GM23338 (cell line): Measurements from ENCODE around the gene SLC25A12.

Experiments used
- CTCF ChIP-seq, 2 experiments: fragments of 200-600 bp in 1 of 2; sonication (generic) in 1 of 2; conservative IDR thresholded peaks; 2 replicates each; pipeline versions ENCODE4 v1.5.1 to v1.6.1; 2016 to 2017; ENCODE audit warnings: antibody characterized with exemption in 2 of 2, low read depth in 2 of 2, mild to moderate bottlenecking in 2 of 2, moderate library complexity in 1 of 2
- EZH2phosphoT487 ChIP-seq: fragments of 200-600 bp; sonication (generic); IDR thresholded peaks from one replicate; pipeline ENCODE4 v1.8.1; 2018; ENCODE audit warnings: antibody characterized with exemption; ENCODE audit not compliant: unreplicated experiment
- POLR2AphosphoS5 ChIP-seq: IDR thresholded peaks from 2 replicates; pipeline ENCODE4 v1.6.1; 2016; ENCODE audit warnings: antibody characterized with exemption, low read depth
- STAT1 ChIP-seq: IDR thresholded peaks from one replicate; pipeline ENCODE4 v1.6.1; 2016; ENCODE audit warnings: antibody characterized with exemption; ENCODE audit not compliant: unreplicated experiment

- TF ChIP-seq STAT1: no peak
- no peak for TF ChIP-seq CTCF (conservative IDR thresholded peaks at IDR 0.05; ENCODE audit: low read depth in 2 of 2)
- TF ChIP-seq EZH2phosphoT487: no peak
- TF ChIP-seq POLR2AphosphoS5: no peak
These were observed 99.1 kb downstream of the SLC25A12 start for GRCh38 chr2:171794918-171795317.
